Stomach (tissue), 9 donors: ENCODE results near the gene MUC5B. TPM values are rescaled to one million over a fixed set of nuclear protein-coding genes. Genes with fewer than 3 reads are reported as not detected.

ENCODE experiments used
- DNase-seq, 2 donors: peaks; one replicate each; pipeline versions ENCODE4 v3.0.0 to v3.0.0-alpha.2; 2013 to 2019
- H3K27ac ChIP-seq, 5 donors: fragments of 200-600 bp in 4 of 5; sonication (generic) in 4 of 5; one replicate each; pipeline ENCODE4 v1.5.1; 2013 to 2019; ENCODE audit warnings: mild to moderate bottlenecking in 1 of 5, moderate library complexity in 1 of 5
- H3K27me3 ChIP-seq, 3 donors: fragments of 200-600 bp; sonication (generic); one replicate each; pipeline ENCODE4 v1.5.1; 2017 to 2019; ENCODE audit warnings: mixed run types in 1 of 3
- H3K36me3 ChIP-seq, 4 donors: fragments of 200-600 bp; sonication (generic); 1 replicate in 3 of 4; 2 replicates in 1 of 4; pipeline ENCODE4 v1.5.1; 2016 to 2019
- H3K4me1 ChIP-seq, 4 donors: fragments of 200-600 bp; sonication (generic); one replicate each; pipeline ENCODE4 v1.5.1; 2016 to 2019
- H3K4me3 ChIP-seq, 4 donors: fragments of 200-600 bp; sonication (generic) in 3 of 4; one replicate each; pipeline ENCODE4 v1.5.1; 2016 to 2019; ENCODE audit warnings: mild to moderate bottlenecking in 1 of 4
- H3K9me3 ChIP-seq, 4 donors: fragments of 200-600 bp; sonication (generic); one replicate each; pipeline ENCODE4 v1.5.1; 2016 to 2019
- EP300 ChIP-seq: sonication (generic); formaldehyde crosslinking; IDR thresholded peaks from one replicate; pipeline ENCODE4 v1.6.1; 2017; ENCODE audit warnings: antibody characterized with exemption
- POLR2A ChIP-seq, 4 donors: fragments of 450-650 bp; IDR thresholded peaks; one replicate each; pipeline ENCODE4 v1.6.1; 2016; ENCODE audit warnings: antibody characterized with exemption in 4 of 4, control low read depth in 2 of 4, mild to moderate bottlenecking in 1 of 4, moderate library complexity in 1 of 4
- POLR2AphosphoS5 ChIP-seq, 3 donors: sonication (generic); formaldehyde crosslinking; IDR thresholded peaks; one replicate each; pipeline ENCODE4 v1.6.1; 2016; ENCODE audit warnings: antibody characterized with exemption in 3 of 3
- WGBS, 5 donors: extraction: QIAGEN DNeasy Blood & Tissue Kit in 3 of 5; methylation state at CpG; one replicate each; pipeline versions ENCODE4 v1.1.5 to v1.1.7; 2013 to 2018; 5-methylcytosine and 5-hydroxymethylcytosine counted together
- intact Hi-C: fragments of 100-400 bp; cut with DNase I; formaldehyde crosslinking; loops from one replicate; pipeline ENCODE4 v1.15.1; 2023; ENCODE audit warnings: low total_unique reads
- polyA plus RNA-seq, 3 donors: library from polyadenylated mRNA; stranded (reverse); fragments of 200-250 nt; gene quantifications; one replicate each; pipeline ENCODE4 v1.2.3, GENCODE V29; 2013
- total RNA-seq, 5 donors: library from RNA; depleted of rRNA; stranded (reverse); fragments of >200 nt; gene quantifications; one replicate each; pipeline versions ENCODE4 v1.1.0 to v1.2.3, GENCODE V29; 2014 to 2016
- TF ChIP-seq, protein P1 (sequence below), 7 experiments: fragments of 450-650 bp in 4 of 7; fragments of 200-600 bp in 3 of 7; sonication (generic) in 3 of 7; IDR thresholded peaks; one replicate each; pipeline ENCODE4 v1.5.1; 2016 to 2019; ENCODE audit warnings: antibody characterized with exemption in 7 of 7, control low read depth in 2 of 7, mild to moderate bottlenecking in 1 of 7
- donor health status: healthy with polysubstance abuse.
- donor health status: Bipolar disorder and iron deficiency.
- donor health status: healthy.

Gene MUC5B
- total and polyA plus RNA-seq, 8 donors, result under 0.01 to 516 (median 6.6) TPM

DNA sequence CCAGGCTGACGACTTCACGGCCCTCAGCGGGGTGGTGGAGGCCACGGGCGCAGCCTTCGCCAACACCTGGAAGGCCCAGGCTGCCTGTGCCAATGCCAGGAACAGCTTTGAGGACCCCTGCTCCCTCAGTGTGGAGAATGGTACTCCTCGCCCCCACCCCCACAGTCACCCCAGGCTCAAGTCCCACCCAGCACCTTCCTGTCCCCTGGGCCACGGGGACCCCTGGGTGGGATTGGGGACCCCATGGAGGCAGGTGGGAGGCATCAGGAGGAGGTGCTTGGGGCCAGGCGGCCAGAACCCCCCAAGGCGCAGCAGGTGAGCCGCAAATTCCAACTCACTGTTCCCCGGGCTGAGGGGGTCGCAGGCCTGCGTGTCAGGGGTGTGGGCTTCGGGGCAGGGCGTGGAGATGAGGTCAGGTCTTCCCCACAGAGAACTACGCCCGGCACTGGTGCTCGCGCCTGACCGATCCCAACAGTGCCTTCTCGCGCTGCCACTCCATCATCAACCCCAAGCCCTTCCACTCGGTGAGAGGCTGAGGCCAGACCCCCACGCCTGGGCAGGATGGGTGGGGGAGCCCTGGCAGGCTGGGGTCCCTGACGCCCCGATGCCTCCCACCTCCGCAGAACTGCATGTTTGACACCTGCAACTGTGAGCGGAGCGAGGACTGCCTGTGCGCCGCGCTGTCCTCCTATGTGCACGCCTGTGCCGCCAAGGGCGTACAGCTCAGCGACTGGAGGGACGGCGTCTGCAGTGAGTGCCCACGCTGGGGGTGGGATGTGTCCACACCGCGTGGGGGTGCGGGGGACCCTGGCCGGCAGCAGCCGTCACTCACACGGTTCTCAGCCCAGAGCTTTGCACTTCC is 9.4 kb downstream of the MUC5B start:
- DNase-seq, result no peak
- intact Hi-C loops, result no loop called here
- Histone ChIP-seq H3K9me3 (no peaks in the 10 kb centered on the region), H3K4me1 (peaks cover 0 to 12% (median 7%) of the 10 kb centered on the region in 4 donors), H3K4me3 (no peak overlapping the region), H3K27ac (no peak overlapping the region), H3K27me3 (peaks cover 0 to 64% (median 0%) of the 10 kb centered on the region in 3 donors), H3K36me3 (peaks cover 0 to 3% (median 0%) of the 10 kb centered on the region in 4 donors)
- no peak for TF ChIP-seq EP300
- no peak for TF ChIP-seq POLR2A (IDR thresholded peaks at IDR 0.05)
- TF ChIP-seq, protein P1, sequence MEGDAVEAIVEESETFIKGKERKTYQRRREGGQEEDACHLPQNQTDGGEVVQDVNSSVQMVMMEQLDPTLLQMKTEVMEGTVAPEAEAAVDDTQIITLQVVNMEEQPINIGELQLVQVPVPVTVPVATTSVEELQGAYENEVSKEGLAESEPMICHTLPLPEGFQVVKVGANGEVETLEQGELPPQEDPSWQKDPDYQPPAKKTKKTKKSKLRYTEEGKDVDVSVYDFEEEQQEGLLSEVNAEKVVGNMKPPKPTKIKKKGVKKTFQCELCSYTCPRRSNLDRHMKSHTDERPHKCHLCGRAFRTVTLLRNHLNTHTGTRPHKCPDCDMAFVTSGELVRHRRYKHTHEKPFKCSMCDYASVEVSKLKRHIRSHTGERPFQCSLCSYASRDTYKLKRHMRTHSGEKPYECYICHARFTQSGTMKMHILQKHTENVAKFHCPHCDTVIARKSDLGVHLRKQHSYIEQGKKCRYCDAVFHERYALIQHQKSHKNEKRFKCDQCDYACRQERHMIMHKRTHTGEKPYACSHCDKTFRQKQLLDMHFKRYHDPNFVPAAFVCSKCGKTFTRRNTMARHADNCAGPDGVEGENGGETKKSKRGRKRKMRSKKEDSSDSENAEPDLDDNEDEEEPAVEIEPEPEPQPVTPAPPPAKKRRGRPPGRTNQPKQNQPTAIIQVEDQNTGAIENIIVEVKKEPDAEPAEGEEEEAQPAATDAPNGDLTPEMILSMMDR (IDR thresholded peaks at IDR 0.05), result no peak
- no peak for TF ChIP-seq POLR2AphosphoS5 (IDR thresholded peaks at IDR 0.05)
- WGBS, 5 donors, result 77 to 82% (median 81%) methylated on average over 25 to 46 of the region's 46 CpGs

DNA sequence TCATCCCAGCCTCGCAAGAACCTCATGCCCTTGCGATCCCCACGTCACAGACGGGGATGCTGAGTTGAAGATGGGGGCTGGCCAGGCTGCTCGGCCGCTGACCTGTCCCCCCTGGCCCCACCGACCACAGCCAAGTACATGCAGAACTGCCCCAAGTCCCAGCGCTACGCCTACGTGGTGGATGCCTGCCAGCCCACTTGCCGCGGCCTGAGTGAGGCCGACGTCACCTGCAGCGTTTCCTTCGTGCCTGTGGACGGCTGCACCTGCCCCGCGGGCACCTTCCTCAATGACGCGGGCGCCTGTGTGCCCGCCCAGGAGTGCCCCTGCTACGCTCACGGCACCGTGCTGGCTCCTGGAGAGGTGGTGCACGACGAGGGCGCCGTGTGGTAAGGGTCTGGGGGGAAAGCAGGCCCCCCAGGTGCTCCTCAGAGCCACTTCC is 10.0 kb downstream of the MUC5B start:
- 68 to 77% (median 75%) methylated on average over 4 to 30 of the region's 30 CpGs for WGBS, 5 donors
- intact Hi-C loops, result no loop called here
- DNase-seq, result no peak
- Histone ChIP-seq H3K4me3 (peak overlapping the region in 1 of 4 donors; percentile 9), H3K36me3 (peaks cover 0 to 3% (median 0%) of the 10 kb centered on the region in 4 donors), H3K27ac (no peak overlapping the region), H3K27me3 (peaks cover 0 to 58% (median 0%) of the 10 kb centered on the region in 3 donors), H3K4me1 (peaks cover 0 to 12% (median 8%) of the 10 kb centered on the region in 4 donors), H3K9me3 (no peaks in the 10 kb centered on the region)
- TF ChIP-seq, protein P1 (IDR thresholded peaks at IDR 0.05), result no peak
- TF ChIP-seq EP300 (no peak), POLR2AphosphoS5 (IDR thresholded peaks at IDR 0.05) (no peak), POLR2A (IDR thresholded peaks at IDR 0.05) (no peak)

DNA sequence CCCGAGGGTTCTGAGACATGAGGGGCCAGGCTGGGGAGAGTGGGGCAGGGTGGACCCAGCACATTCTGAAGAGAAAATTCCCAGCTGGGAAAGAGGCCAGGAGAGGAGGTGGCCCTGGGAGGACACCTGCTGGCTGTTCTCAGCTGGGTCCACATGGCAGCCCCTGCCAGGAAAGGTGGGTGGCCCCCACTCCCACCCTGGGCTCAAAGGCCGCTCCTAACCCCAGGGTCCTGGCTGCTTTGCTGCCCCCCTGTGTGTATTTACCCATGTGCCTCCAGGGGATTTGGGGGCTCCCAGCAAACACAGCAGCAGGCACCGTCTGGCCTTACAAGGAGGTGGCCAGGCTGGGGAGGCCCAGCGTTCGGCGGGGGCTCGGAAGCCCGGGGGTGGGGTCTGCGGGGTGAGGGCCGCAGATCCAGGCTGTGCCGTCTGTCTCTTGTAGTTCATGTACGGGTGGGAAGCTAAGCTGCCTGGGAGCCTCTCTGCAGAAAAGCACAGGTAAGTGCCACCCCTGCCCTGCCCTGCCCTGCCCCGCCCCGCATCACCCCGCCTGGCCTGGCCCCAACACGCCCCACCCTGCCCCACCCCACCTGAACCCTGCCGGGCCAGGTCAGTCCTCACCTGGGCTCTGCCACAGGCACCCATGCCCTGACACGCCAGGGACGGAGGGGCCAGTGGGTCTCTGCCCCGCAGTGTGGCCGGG is 10.6 kb downstream of the MUC5B start:
- DNase-seq, result no peak
- Histone ChIP-seq H3K36me3 (peaks cover 0 to 3% (median 0%) of the 10 kb centered on the region in 4 donors), H3K4me1 (peaks cover 0 to 12% (median 8%) of the 10 kb centered on the region in 4 donors), H3K27ac (no peak overlapping the region), H3K27me3 (peaks cover 0 to 52% (median 0%) of the 10 kb centered on the region in 3 donors), H3K9me3 (no peaks in the 10 kb centered on the region), H3K4me3 (peak overlapping the region in 1 of 4 donors; percentile 9)
- TF ChIP-seq, protein P1 (IDR thresholded peaks at IDR 0.05), result peak in 1 of 7 experiments; percentile 10
- TF ChIP-seq EP300, result no peak
- no peak for TF ChIP-seq POLR2A (IDR thresholded peaks at IDR 0.05)
- TF ChIP-seq POLR2AphosphoS5 (IDR thresholded peaks at IDR 0.05), result no peak
- WGBS, 5 donors, result 20 to 60% (median 45%) methylated on average over 1 to 21 of the region's 21 CpGs
- intact Hi-C loops, result no loop called here

DNA sequence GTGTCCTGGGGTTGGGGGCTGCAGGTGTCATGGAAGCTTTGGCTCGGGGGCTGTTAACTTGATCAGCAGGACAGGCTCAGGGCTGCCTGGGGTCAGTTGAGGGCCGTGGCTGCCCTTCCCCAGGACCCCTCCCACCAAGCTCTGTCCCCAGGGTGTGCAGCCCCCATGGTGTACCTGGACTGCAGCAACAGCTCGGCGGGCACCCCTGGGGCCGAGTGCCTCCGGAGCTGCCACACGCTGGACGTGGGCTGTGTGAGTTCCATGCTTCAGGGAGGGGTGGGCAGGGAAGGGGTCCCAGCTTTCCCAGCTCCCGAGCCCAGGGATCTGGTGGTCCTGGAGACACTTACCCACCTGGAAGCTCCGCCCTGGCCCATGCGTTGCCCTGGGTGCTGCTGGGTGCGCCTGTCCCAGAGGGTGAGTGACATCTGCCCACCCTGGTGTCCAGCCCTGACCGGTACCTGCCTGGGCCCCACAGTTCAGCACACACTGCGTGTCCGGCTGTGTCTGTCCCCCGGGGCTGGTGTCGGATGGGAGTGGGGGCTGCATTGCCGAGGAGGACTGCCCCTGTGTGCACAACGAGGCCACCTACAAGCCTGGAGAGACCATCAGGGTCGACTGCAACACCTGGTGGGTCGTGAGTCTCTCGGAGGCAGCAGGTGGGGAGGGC is 11.3 kb downstream of the MUC5B start:
- Histone ChIP-seq H3K36me3 (peaks cover 0 to 3% (median 0%) of the 10 kb centered on the region in 4 donors), H3K27ac (no peak overlapping the region), H3K4me1 (peaks cover 0 to 12% (median 10%) of the 10 kb centered on the region in 4 donors), H3K9me3 (no peaks in the 10 kb centered on the region), H3K4me3 (no peak overlapping the region), H3K27me3 (peaks cover 0 to 45% (median 0%) of the 10 kb centered on the region in 3 donors)
- 62 to 78% (median 70%) methylated on average over 9 to 22 of the region's 22 CpGs for WGBS, 5 donors
- intact Hi-C loops, result no loop called here
- DNase-seq, result no peak
- TF ChIP-seq, protein P1 (IDR thresholded peaks at IDR 0.05), result no peak
- TF ChIP-seq POLR2A (IDR thresholded peaks at IDR 0.05), result no peak
- no peak for TF ChIP-seq EP300
- TF ChIP-seq POLR2AphosphoS5 (IDR thresholded peaks at IDR 0.05), result no peak
